ENCODE measurements around the gene TRAF3IP1. TPM values are rescaled to one million over a fixed set of nuclear protein-coding genes. Genes with fewer than 3 reads are reported as not detected.

TRAF3IP1 gene
- total RNA-seq, 4 donors from 2014 or later: 1.1 to 14.1 (median 10.4) TPM

- no peak for TF ChIP-seq CTCF (IDR thresholded peaks at IDR 0.05)
- TF ChIP-seq EP300 (IDR thresholded peaks at IDR 0.05; ENCODE audit: low read depth): no peak
- TF ChIP-seq POLR2AphosphoS5 (IDR thresholded peaks at IDR 0.05): no peak
- TF ChIP-seq POLR2A (IDR thresholded peaks at IDR 0.05): no peak
- intact Hi-C loops (cut with DNase I; ENCODE audit: low total_unique reads) (no loop called here), in situ Hi-C loops (cut with MboI; ENCODE audit: low pct_ligation_motif_present in 1 of 4, low pct_unique_long_range_greater_than_20kb in 1 of 4, low sequenced_read_pairs in 3 of 4) (no loop called here)
- DNase-seq: no peak
- Histone ChIP-seq H3K4me1 (peaks cover 0 to 8% (median 2%) of the 10 kb centered on the region in 4 donors), H3K36me3 (peaks cover 0 to 38% (median 18%) of the 10 kb centered on the region in 4 donors), H3K9me3 (no peaks in the 10 kb centered on the region), H3K27ac (no peak overlapping the region), H3K4me3 (no peak overlapping the region), H3K27me3 (no peaks in the 10 kb centered on the region)
- 93 to 100% methylated on average over 1 to 21 of the region's 24 CpGs for WGBS, 2 donors (ENCODE audit: low coverage in 1 of 2)
These were observed 114.8 kb downstream of the TRAF3IP1 start for GRCh38 chr2:238434846-238435751.

- no peaks in the 10 kb centered on the region for H3K9me3 ChIP-seq
- H3K36me3 ChIP-seq: peaks cover 0 to 38% (median 19%) of the 10 kb centered on the region in 4 donors
- DNase-seq: no peak
- no peak for TF ChIP-seq CTCF (IDR thresholded peaks at IDR 0.05)
- no peak for TF ChIP-seq EP300 (IDR thresholded peaks at IDR 0.05; ENCODE audit: low read depth)
- no peak for TF ChIP-seq POLR2A (IDR thresholded peaks at IDR 0.05)
- no peak for TF ChIP-seq POLR2AphosphoS5 (IDR thresholded peaks at IDR 0.05)
- no peak overlapping the region for H3K4me3 ChIP-seq
- intact Hi-C loops (cut with DNase I; ENCODE audit: low total_unique reads): no loop called here
- WGBS, 2 donors (ENCODE audit: low coverage in 1 of 2): 94 to 100% methylated on average over 1 to 20 of the region's 20 CpGs
- H3K4me1 ChIP-seq: peaks cover 0 to 8% (median 2%) of the 10 kb centered on the region in 4 donors
- no peak overlapping the region for H3K27ac ChIP-seq
- H3K27me3 ChIP-seq: no peaks in the 10 kb centered on the region
- in situ Hi-C loops (cut with MboI; ENCODE audit: low pct_ligation_motif_present in 1 of 4, low pct_unique_long_range_greater_than_20kb in 1 of 4, low sequenced_read_pairs in 3 of 4): no loop called here
These were observed 115.4 kb downstream of the TRAF3IP1 start for GRCh38 chr2:238435752-238436096.

- intact Hi-C loops (cut with DNase I; ENCODE audit: low total_unique reads): no loop called here
- H3K36me3 ChIP-seq: peaks cover 0 to 25% (median 16%) of the 10 kb centered on the region in 4 donors
These were observed 118.8 kb downstream of the TRAF3IP1 start for GRCh38 chr2:238438856-238439849.

More at GRCh38 chr2:238438856-238439849, 118.8 kb downstream of the TRAF3IP1 start:
- Histone ChIP-seq H3K27ac (no peak overlapping the region), H3K4me1 (peaks cover 0 to 8% (median 1%) of the 10 kb centered on the region in 4 donors), H3K27me3 (no peaks in the 10 kb centered on the region), H3K4me3 (no peak overlapping the region), H3K9me3 (no peaks in the 10 kb centered on the region)
- DNase-seq: no peak
- no peak for TF ChIP-seq POLR2A (IDR thresholded peaks at IDR 0.05)
- TF ChIP-seq CTCF (IDR thresholded peaks at IDR 0.05): no peak
- no peak for TF ChIP-seq EP300 (IDR thresholded peaks at IDR 0.05; ENCODE audit: low read depth)
- TF ChIP-seq POLR2AphosphoS5 (IDR thresholded peaks at IDR 0.05): no peak
- in situ Hi-C loops (cut with MboI; ENCODE audit: low pct_ligation_motif_present in 1 of 4, low pct_unique_long_range_greater_than_20kb in 1 of 4, low sequenced_read_pairs in 3 of 4): no loop called here
- WGBS, 2 donors (ENCODE audit: low coverage in 1 of 2): 85 to 92% methylated on average over 10 to 24 of the region's 24 CpGs
